HG02938 (cell line): ENCODE measurements around the gene CREB5.
"Not testable (repeated sequence)": the region's sequence is repeated elsewhere in the genome, so short reads cannot be mapped to it uniquely, and the experiment has no call there.

ENCODE experiments used
- ATAC-seq: cut with Tn5 transposase; IDR thresholded peaks from one replicate; pipeline ENCODE4 v1.9.1; 2021; ENCODE audit warnings: mild to moderate bottlenecking, moderate library complexity; ENCODE audit not compliant: unreplicated experiment

The CREB5 gene

GRCh38 chr7:28411876-28412662 is at the start of gene CREB5:
TSS of gene CREB5 (plus strand) at chr7:28412518. CDS start at chr7:28412915, 397 bp downstream.
- no peak for ATAC-seq

GRCh38 chr7:28362812-28363211 is 49.5 kb upstream of the CREB5 start:
- no peak for ATAC-seq

GRCh38 chr7:28364082-28364481 is 48.2 kb upstream of the CREB5 start:
- no peak for ATAC-seq

GRCh38 chr7:28369523-28369922 is 42.8 kb upstream of the CREB5 start:
- ATAC-seq, result no peak

- ATAC-seq, result no peak
These were observed 40.5 kb upstream of the CREB5 start for GRCh38 chr7:28371846-28372245.

- no peak for ATAC-seq
These were observed 38.3 kb upstream of the CREB5 start for GRCh38 chr7:28373990-28374389.

- no peak for ATAC-seq
These were observed 36.6 kb upstream of the CREB5 start for GRCh38 chr7:28375729-28376128.

- no peak for ATAC-seq
These were observed 35.7 kb upstream of the CREB5 start for GRCh38 chr7:28376634-28377033.

GRCh38 chr7:28378574-28379149 is 33.7 kb upstream of the CREB5 start:
- ATAC-seq, result no peak

- ATAC-seq, result no peak
These were observed 30.9 kb upstream of the CREB5 start for GRCh38 chr7:28381466-28381865.

- ATAC-seq, result no peak
These were observed 30.2 kb upstream of the CREB5 start for GRCh38 chr7:28382144-28382543.

- ATAC-seq, result no peak
These were observed 28.3 kb upstream of the CREB5 start for GRCh38 chr7:28383975-28384374.

GRCh38 chr7:28389504-28390395 is 22.6 kb upstream of the CREB5 start:
- ATAC-seq, result no peak

- ATAC-seq, result no peak
These were observed 21.9 kb upstream of the CREB5 start for GRCh38 chr7:28390426-28390825.

- ATAC-seq, result no peak
These were observed 20.0 kb upstream of the CREB5 start for GRCh38 chr7:28392289-28392688.

- ATAC-seq, result no peak
These were observed 16.9 kb upstream of the CREB5 start for GRCh38 chr7:28395404-28395803.

- no peak for ATAC-seq
These were observed 16.5 kb upstream of the CREB5 start for GRCh38 chr7:28395831-28396230.

GRCh38 chr7:28397141-28397540 is 15.2 kb upstream of the CREB5 start:
- no peak for ATAC-seq

- ATAC-seq, result no peak
These were observed 11.4 kb upstream of the CREB5 start for GRCh38 chr7:28400838-28401360.

- not testable (repeated sequence) for ATAC-seq
These were observed 10.8 kb upstream of the CREB5 start for GRCh38 chr7:28401567-28401966.

- no peak for ATAC-seq
These were observed 6.7 kb upstream of the CREB5 start for GRCh38 chr7:28405662-28406061.
